ENCODE results near the gene C20orf173. TPM values are rescaled to one million over a fixed set of nuclear protein-coding genes. Genes with fewer than 3 reads are reported as not detected.

Gene C20orf173
- total and polyA plus RNA-seq, 2 of the 13 experiments (the other 11 are each of a cell fraction or from before 2014, with no cell fraction given): not detected

- TF ChIP-seq ARID5B (CRISPR knock-in tag; IDR thresholded peaks at IDR 0.05) (peak; percentile 21), ZFY (CRISPR knock-in tag; IDR thresholded peaks at IDR 0.05) (peak; percentile 70), ARID4A (CRISPR knock-in tag; IDR thresholded peaks at IDR 0.05; ENCODE audit: borderline replicate concordance) (peak; percentile 42; the same call in 1 of the 2 replicates), DRAP1 (CRISPR knock-in tag; IDR thresholded peaks at IDR 0.05) (0 out of 2 replicates have a peak, but pooled peaks have one; percentile 70), ATRX (CRISPR knock-in tag; IDR thresholded peaks at IDR 0.05; ENCODE audit: borderline replicate concordance) (no peak), IRF2 (CRISPR knock-in tag; IDR thresholded peaks at IDR 0.05) (peak; percentile 79), TEAD3 (CRISPR knock-in tag; optimal IDR thresholded peaks at IDR 0.05; ENCODE audit: borderline replicate concordance) (peak; percentile 30), MAFG (CRISPR knock-in tag; IDR thresholded peaks at IDR 0.05) (no peak), ZNF775 (CRISPR knock-in tag; IDR thresholded peaks at IDR 0.05; ENCODE audit: borderline replicate concordance) (no peak), ZNF292 (CRISPR knock-in tag; IDR thresholded peaks at IDR 0.05; ENCODE audit: borderline replicate concordance, low read depth) (no peak), HOMEZ (CRISPR knock-in tag; IDR thresholded peaks at IDR 0.05; ENCODE audit: low read depth) (peak; percentile 52; the same call in 1 of the 2 replicates), POLR2A (IDR thresholded peaks at IDR 0.05; ENCODE audit: insufficient read depth in 1 of 2, low read depth in 2 of 2, low read length in 2 of 2) (peak; percentile 77 to 79), TBL1XR1 (IDR thresholded peaks at IDR 0.05; ENCODE audit: borderline replicate concordance, low read length, partially characterized antibody) (no peak), TMF1 (CRISPR knock-in tag; IDR thresholded peaks at IDR 0.05; ENCODE audit: low read depth) (no peak), UBTF (CRISPR knock-in tag; IDR thresholded peaks at IDR 0.05) (no peak), ZNF550 (CRISPR knock-in tag; IDR thresholded peaks at IDR 0.05; ENCODE audit: borderline replicate concordance) (no peak)
Measured at GRCh38 chr20:35539756-35540212, 10.3 kb upstream of the C20orf173 start (continued).
